ENCODE results near the gene FARS2. TPM values are rescaled to one million over a fixed set of nuclear protein-coding genes. Genes with fewer than 3 reads are reported as not detected.

Gene FARS2
- total RNA-seq, 2 donors from 2014 or later = 20.7 to 26.4 TPM

DNA sequence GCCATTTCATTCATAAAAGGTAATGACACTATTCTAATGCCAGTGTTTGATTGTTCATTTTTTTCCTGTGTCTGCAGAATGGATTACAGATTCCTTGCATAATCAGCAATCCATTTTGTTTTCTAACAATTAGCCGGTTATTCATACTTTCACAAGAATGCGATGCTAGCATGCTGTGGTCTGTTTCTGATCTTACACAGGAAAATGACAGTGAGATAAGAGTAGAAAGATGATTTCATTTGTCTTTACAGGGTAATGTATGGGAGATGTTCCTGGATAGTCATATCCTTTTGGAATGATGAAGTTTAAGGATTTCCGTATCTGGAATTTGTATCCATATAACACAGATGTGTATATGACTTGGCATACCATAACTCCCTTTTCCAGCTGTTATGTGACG is 207.3 kb downstream of the FARS2 start:
- peaks cover 4% of the 10 kb centered on the region for H3K4me1 Mint-ChIP-seq
- no peak overlapping the region for H3K4me3 Mint-ChIP-seq
- no peaks in the 10 kb centered on the region for H3K27me3 Mint-ChIP-seq
- H3K9me3 ChIP-seq (ENCODE audit: control insufficient read depth, low read length, poor library complexity, severe bottlenecking) = no peaks in the 10 kb centered on the region
- no peak overlapping the region for H3K27ac Mint-ChIP-seq
- DNase-seq (no peak), ATAC-seq (no peak)
- peaks cover 6% of the 10 kb centered on the region for H3K36me3 Mint-ChIP-seq (ENCODE audit: low read depth)

DNA sequence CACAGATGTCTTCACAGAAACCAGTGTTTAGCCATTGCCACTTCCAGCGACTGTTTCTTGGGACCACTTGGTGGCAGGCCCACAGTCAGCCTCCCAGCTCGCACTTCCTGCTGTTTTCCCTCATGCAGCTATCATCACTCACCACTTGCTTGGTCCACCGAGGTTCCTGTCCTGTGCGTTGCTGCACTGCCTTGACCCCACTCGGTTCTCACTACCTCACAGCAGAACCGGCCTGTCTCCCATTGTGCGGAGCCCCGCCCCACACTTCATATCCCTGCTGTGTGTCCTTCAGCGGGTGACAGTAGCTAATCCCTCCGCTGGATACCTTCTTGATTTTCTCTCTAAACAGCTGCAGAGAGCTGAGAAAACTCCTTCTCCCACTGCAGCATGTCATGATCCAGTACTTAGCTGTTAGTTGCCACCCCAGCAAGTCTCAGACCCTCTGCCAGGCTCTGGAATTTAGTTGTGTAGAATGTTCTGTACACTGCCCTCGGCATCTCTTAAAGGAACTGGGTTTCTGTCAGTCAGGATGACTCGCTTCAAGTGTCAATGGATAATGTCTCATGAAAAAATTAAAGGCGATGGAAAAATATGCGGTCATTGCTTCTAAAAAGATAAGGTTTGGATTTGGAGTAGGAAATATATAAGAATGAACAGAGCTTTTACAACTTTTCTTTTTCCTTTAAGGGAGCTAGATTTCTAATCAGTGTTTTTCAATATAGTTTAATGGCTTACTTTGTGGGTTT is 208.0 kb downstream of the FARS2 start:
- Mint-ChIP-seq H3K27ac (peak overlapping the region; percentile 32), H3K27me3 (no peaks in the 10 kb centered on the region), H3K36me3 (ENCODE audit: low read depth) (peaks cover 6% of the 10 kb centered on the region), H3K4me3 (no peak overlapping the region), H3K4me1 (peaks cover 4% of the 10 kb centered on the region)
- no peaks in the 10 kb centered on the region for H3K9me3 ChIP-seq (ENCODE audit: control insufficient read depth, low read length, poor library complexity, severe bottlenecking)
- no peak for DNase-seq
- no peak for ATAC-seq

DNA sequence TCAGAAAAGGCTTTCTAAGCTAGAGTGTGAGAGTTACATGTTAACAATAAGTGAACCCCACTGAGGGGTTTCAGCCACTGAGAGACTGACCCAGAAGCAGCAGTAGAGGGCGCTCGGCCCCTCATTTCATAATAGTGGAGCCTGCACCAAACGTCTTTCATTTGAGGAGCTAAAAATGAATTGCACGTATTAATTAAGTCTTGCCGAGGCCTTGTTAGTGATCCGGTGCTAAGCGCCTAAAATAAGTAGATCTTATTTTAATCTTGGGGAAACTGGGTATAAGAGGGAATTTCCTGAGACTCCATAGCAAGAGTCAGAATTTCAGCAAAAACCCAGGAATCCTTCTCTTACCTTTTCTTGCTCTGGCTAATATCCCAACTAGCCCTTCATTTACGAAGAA is 209.7 kb downstream of the FARS2 start:
- Mint-ChIP-seq H3K4me3 (no peak overlapping the region), H3K27ac (no peak overlapping the region), H3K4me1 (peaks cover 11% of the 10 kb centered on the region), H3K27me3 (no peaks in the 10 kb centered on the region), H3K36me3 (ENCODE audit: low read depth) (peaks cover 7% of the 10 kb centered on the region)
- ATAC-seq (peak; percentile 80), DNase-seq (peak; percentile 17 to 39 (median 23))
- no peaks in the 10 kb centered on the region for H3K9me3 ChIP-seq (ENCODE audit: control insufficient read depth, low read length, poor library complexity, severe bottlenecking)

DNA sequence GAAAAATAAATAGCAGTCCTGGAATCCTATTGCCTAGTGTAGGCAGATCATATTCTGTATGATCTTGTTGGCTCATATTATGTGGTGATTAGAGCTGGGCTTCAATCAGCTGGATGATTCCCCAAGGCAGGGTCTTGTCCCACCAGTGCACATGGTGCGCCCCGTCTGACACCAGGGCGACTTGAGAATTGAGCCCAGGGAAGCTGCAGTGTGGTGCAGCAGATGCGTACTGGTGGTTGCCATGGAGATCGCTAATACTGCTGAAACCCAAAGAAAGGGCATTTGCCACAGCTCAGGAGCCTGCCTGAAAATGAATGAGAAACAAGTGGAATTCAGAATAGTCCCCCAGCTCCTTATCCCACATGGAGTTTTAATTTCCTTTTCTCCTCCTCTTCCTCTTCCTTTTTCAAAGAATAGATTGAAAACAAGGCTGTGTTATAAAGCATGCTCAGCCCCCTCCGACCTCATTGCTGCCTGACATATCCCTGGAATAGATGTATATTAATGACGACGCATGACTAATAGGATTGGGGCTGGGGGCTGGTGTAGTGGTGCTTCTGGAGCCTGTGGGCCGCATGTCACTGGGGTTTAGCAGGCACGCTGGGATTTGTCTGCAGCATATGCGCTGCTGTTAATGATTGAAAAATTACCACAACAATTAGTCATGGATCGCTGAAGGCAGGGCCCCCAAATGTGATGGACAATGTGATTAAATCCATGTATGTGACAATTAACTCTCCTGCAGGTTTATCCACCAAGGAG is 210.5 kb downstream of the FARS2 start:
- H3K9me3 ChIP-seq (ENCODE audit: control insufficient read depth, low read length, poor library complexity, severe bottlenecking) = no peaks in the 10 kb centered on the region
- no peak overlapping the region for H3K27ac Mint-ChIP-seq
- H3K27me3 Mint-ChIP-seq = no peaks in the 10 kb centered on the region
- no peak for ATAC-seq
- peaks cover 6% of the 10 kb centered on the region for H3K36me3 Mint-ChIP-seq (ENCODE audit: low read depth)
- no peak overlapping the region for H3K4me3 Mint-ChIP-seq
- H3K4me1 Mint-ChIP-seq = peaks cover 15% of the 10 kb centered on the region
- no peak for DNase-seq

DNA sequence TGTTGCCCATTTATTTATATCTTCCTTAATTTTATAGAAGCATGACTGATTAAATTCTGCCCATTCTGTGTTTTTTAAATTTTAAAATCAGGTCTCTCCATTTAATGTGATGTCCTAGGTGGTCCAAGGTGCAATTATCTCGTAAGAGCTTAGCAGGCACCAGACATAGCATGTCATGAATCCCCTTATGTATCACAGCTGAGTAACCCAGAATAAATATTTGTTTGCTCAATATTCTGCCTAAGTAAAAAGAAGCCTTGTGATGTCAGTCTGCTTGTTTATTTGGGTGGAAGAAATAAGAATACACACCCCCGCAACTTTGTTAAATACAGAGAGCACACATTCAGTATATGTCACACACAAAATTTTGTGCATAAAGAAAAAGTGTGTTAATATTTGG is 211.3 kb downstream of the FARS2 start:
- H3K27ac Mint-ChIP-seq = no peak overlapping the region
- ATAC-seq (no peak), DNase-seq (no peak)
- no peaks in the 10 kb centered on the region for H3K27me3 Mint-ChIP-seq
- no peak overlapping the region for H3K4me3 Mint-ChIP-seq
- peaks cover 15% of the 10 kb centered on the region for H3K4me1 Mint-ChIP-seq
- peaks cover 6% of the 10 kb centered on the region for H3K36me3 Mint-ChIP-seq (ENCODE audit: low read depth)
- H3K9me3 ChIP-seq (ENCODE audit: control insufficient read depth, low read length, poor library complexity, severe bottlenecking) = no peaks in the 10 kb centered on the region

DNA sequence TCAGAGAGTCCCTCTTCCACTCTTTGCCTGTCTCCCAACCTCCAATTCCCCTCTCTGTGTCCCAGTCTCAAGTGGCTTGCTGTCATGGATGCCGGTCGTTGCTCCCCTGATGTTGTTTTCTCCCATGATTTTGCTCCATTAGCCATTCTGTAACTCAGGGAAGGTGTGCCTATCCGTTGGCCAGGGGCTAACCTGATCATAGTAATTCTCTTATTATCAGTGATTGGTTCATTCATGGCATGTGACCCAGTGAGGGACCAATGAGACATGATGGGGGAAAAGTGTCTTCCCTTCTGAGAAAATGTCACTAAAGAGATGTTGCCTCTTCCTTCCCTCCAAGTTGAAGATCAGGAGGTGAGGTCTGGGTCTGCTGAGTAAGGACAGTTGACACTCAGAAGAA is 214.5 kb downstream of the FARS2 start:
- Mint-ChIP-seq H3K27me3 (no peaks in the 10 kb centered on the region), H3K4me3 (no peak overlapping the region), H3K4me1 (peaks cover 15% of the 10 kb centered on the region), H3K27ac (peak overlapping the region; percentile 42), H3K36me3 (ENCODE audit: low read depth) (peaks cover 2% of the 10 kb centered on the region)
- H3K9me3 ChIP-seq (ENCODE audit: control insufficient read depth, low read length, poor library complexity, severe bottlenecking) = no peaks in the 10 kb centered on the region
- DNase-seq = no peak
- no peak for ATAC-seq

DNA sequence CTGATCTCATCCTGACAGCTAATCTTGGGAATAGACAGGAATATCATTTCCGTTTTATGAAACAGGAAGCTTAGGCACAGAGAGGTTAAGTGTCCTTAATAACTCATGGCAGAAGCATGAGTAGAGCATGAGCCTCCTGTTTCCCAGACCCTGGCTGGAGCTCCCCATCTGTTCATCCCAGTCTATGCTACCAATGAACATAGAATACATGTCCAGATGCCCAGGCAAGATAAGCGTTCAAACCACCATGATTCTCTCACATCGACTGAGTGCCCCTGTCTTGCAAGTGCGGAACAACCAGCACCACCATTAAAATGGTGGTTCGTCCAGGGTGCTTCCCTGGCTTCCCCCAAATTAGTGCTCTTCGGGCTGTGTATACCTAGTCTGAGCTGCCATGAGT is 217.1 kb downstream of the FARS2 start:
- H3K4me3 Mint-ChIP-seq = no peak overlapping the region

DNA sequence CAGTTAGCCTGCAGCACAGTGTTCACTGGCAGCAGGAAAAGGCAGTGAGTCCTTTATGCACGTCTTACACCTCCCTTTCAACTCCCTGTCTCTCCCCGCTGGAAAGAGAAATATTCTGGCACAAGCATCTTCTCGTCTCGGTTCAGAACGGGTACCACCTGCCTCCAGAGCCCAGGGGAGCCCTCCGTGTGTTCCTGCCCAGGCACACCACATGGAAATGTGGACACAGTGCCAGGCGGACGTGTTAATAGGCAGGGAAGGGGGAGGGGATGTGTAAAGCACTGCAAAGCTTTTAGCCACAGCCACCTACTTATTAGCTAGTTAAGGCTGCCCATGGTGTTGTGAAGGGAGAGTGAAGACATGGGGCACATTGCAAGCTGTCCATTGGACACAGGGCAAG is 219.7 kb downstream of the FARS2 start:
- ATAC-seq = no peak
- no peaks in the 10 kb centered on the region for H3K27me3 Mint-ChIP-seq
- no peaks in the 10 kb centered on the region for H3K36me3 Mint-ChIP-seq (ENCODE audit: low read depth)
- DNase-seq = no peak
- peak overlapping the region; percentile 43 for H3K27ac Mint-ChIP-seq
- H3K9me3 ChIP-seq (ENCODE audit: control insufficient read depth, low read length, poor library complexity, severe bottlenecking) = no peaks in the 10 kb centered on the region
- H3K4me3 Mint-ChIP-seq = no peak overlapping the region
- H3K4me1 Mint-ChIP-seq = peaks cover 13% of the 10 kb centered on the region

More for the DNA sequence above, 217.1 kb downstream of the FARS2 start:
- Mint-ChIP-seq H3K4me1 (peaks cover 20% of the 10 kb centered on the region), H3K27ac (no peak overlapping the region), H3K36me3 (ENCODE audit: low read depth) (peaks cover 2% of the 10 kb centered on the region), H3K27me3 (no peaks in the 10 kb centered on the region)
- DNase-seq = no peak
- no peaks in the 10 kb centered on the region for H3K9me3 ChIP-seq (ENCODE audit: control insufficient read depth, low read length, poor library complexity, severe bottlenecking)
- ATAC-seq = no peak

DNA sequence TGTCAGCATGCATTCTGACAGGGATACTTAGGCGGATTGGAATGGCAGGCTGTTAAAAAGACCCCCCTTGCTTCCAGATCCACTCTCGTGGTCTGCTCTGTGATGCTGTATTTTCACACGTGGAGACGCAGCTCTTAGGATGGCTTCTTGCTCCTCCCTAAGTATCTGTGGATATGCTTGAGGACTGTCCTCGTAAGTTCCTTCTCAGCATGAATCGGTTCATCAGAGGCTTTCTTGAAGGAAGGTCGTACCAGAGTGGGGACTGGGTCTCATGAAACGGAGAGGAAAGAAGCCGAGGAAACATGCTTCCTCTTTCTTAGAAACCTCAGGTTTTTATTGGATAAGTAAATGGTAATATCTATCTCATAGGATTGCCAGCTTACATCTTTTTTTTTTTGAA is 220.4 kb downstream of the FARS2 start:
- Mint-ChIP-seq H3K27me3 (no peaks in the 10 kb centered on the region), H3K4me3 (no peak overlapping the region), H3K27ac (no peak overlapping the region), H3K36me3 (ENCODE audit: low read depth) (no peaks in the 10 kb centered on the region), H3K4me1 (peaks cover 10% of the 10 kb centered on the region)
- no peaks in the 10 kb centered on the region for H3K9me3 ChIP-seq (ENCODE audit: control insufficient read depth, low read length, poor library complexity, severe bottlenecking)
- no peak for ATAC-seq
- no peak for DNase-seq

DNA sequence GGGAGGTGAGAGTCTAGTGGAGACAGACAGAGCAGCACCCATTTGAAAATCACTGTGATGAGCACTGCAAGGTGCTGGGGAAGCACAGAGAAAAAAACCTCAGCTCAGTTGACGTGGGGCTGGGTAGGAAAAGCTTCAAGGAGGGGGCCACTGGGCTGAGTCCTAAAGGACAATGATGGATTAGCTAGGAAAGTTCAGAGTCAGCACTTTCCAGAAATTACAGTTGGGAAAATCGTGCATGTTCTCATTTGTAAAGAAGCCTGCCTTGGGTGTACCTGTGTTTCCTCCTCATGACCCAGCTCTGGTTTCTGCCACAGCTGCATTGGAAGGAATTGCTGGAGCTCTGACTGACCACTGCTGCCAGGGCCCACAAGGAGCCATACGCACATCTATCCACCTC is 221.3 kb downstream of the FARS2 start:
- peaks cover 13% of the 10 kb centered on the region for H3K4me1 Mint-ChIP-seq
- H3K27me3 Mint-ChIP-seq = no peaks in the 10 kb centered on the region
- DNase-seq (no peak), ATAC-seq (no peak)
- H3K9me3 ChIP-seq (ENCODE audit: control insufficient read depth, low read length, poor library complexity, severe bottlenecking) = no peaks in the 10 kb centered on the region
- H3K36me3 Mint-ChIP-seq (ENCODE audit: low read depth) = no peaks in the 10 kb centered on the region
- no peak overlapping the region for H3K4me3 Mint-ChIP-seq
- H3K27ac Mint-ChIP-seq = no peak overlapping the region

DNA sequence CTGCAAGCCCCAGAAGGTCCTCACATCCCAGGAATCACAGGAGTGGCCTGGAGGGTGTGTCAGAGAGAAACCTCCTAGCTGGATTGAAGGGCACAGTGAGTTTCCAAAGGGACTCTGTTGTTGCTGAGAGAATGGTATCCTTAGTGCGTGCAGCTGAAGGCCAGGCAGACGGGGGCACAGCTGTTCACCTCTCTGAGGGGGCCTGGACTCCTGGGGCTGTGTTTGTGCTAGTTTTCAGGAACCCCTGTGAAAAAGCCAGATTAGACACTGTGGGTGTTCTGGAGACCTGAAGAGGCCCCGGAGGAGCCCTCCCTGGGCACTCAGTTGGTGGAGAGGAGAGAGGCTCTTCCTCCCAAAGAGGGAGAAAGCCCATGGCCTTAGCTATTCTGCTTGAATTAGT is 223.4 kb downstream of the FARS2 start:
- H3K27ac Mint-ChIP-seq = no peak overlapping the region
- no peak overlapping the region for H3K4me3 Mint-ChIP-seq
- DNase-seq (no peak), ATAC-seq (no peak)
- H3K36me3 Mint-ChIP-seq (ENCODE audit: low read depth) = no peaks in the 10 kb centered on the region
- H3K4me1 Mint-ChIP-seq = peaks cover 13% of the 10 kb centered on the region
- H3K9me3 ChIP-seq (ENCODE audit: control insufficient read depth, low read length, poor library complexity, severe bottlenecking) = no peaks in the 10 kb centered on the region
- no peaks in the 10 kb centered on the region for H3K27me3 Mint-ChIP-seq

DNA sequence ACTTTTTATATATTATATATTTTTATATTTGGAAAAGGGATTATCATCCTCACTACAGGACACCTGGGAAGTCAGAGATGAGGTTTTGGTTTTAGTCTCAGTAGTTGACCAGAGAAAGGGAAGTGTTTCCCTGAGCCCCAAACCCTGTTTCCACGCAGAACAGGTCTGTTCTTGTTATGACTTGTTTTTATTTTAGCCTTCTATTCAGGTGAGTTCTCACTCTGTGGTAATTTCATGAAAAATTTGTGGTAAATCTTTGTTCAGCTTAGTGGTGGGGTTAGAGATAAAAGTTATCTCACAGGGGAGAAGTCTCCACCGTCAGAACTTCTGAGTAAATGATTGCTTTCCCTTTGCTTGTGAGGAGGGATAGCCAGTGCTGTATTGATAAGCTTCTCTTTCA is 224.9 kb downstream of the FARS2 start:
- no peaks in the 10 kb centered on the region for H3K9me3 ChIP-seq (ENCODE audit: control insufficient read depth, low read length, poor library complexity, severe bottlenecking)
- Mint-ChIP-seq H3K4me1 (peaks cover 13% of the 10 kb centered on the region), H3K27ac (peak overlapping the region; percentile 14), H3K36me3 (ENCODE audit: low read depth) (no peaks in the 10 kb centered on the region), H3K27me3 (no peaks in the 10 kb centered on the region), H3K4me3 (no peak overlapping the region)
- DNase-seq (no peak), ATAC-seq (no peak)

DNA sequence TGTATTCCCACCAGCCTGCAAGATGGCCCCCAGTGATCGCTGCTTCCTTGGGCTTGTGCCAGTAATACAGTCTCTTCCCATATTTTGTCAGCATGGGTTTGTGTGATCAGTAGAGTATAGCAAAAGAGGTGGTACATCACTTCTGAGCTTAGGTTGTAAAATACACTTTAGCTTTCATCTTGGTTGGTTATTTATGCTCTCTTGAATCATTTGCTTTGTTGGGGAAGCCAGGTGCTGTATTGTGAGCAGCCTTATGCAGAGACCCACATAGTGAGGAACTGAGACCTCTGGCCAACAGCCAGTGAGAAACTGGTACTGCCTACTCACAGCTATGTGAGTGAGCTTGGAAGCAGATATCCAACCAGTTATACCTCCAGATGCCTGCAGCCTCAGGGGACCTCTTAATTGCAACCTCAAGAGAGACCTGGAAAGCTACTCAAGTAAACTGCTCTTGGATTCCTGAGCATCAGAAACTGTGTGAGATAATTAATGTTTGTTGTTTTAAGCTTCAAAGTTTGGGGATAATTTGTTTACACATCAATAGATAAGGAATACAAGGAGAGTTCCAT is 229.3 kb downstream of the FARS2 start:
- H3K4me1 Mint-ChIP-seq = peaks cover 16% of the 10 kb centered on the region

More for the DNA sequence above, 229.3 kb downstream of the FARS2 start:
- ATAC-seq (no peak), DNase-seq (no peak)
- Mint-ChIP-seq H3K4me3 (no peak overlapping the region), H3K36me3 (ENCODE audit: low read depth) (peaks cover 3% of the 10 kb centered on the region), H3K27me3 (no peaks in the 10 kb centered on the region), H3K27ac (no peak overlapping the region)
- no peaks in the 10 kb centered on the region for H3K9me3 ChIP-seq (ENCODE audit: control insufficient read depth, low read length, poor library complexity, severe bottlenecking)

Measured in T-helper 17 cell (primary cell).